Chondrocyte (in vitro differentiated cells): ENCODE results near the gene GAS7. TPM values are rescaled to one million over a fixed set of nuclear protein-coding genes. Genes with fewer than 3 reads are reported as not detected.

Experiments used
- DNase-seq: peaks from one replicate; pipeline ENCODE4 v3.0.0; 2021; ENCODE audit warnings: mixed read lengths, low spot score
- H3K27ac Mint-ChIP-seq: one replicate; pipeline ENCODE4 v1.8.0; 2021; ENCODE audit warnings: mild to moderate bottlenecking, moderate library complexity, mixed read lengths; ENCODE audit not compliant: unreplicated experiment
- H3K27me3 Mint-ChIP-seq: 2 replicates; pipeline ENCODE4 v1.8.0; 2021; ENCODE audit warnings: low read depth, mixed read lengths
- H3K36me3 Mint-ChIP-seq: 2 replicates; pipeline ENCODE4 v1.8.0; 2021; ENCODE audit warnings: low read depth, mixed read lengths
- H3K4me1 Mint-ChIP-seq: 2 replicates; pipeline ENCODE4 v1.8.0; 2021; ENCODE audit warnings: low read depth, mild to moderate bottlenecking, mixed read lengths
- H3K4me3 Mint-ChIP-seq: one replicate; pipeline ENCODE4 v1.8.0; 2021; ENCODE audit warnings: mild to moderate bottlenecking, moderate library complexity, mixed read lengths; ENCODE audit not compliant: unreplicated experiment
- H3K9me3 Mint-ChIP-seq: 2 replicates; pipeline ENCODE4 v1.8.0; 2021; ENCODE audit warnings: low read depth, mixed read lengths
- CTCF ChIP-seq: fragments of 200-600 bp; sonication (generic); IDR thresholded peaks from 2 replicates; pipeline ENCODE4 v1.5.0; 2021; ENCODE audit warnings: antibody characterized with exemption, mild to moderate bottlenecking, moderate library complexity
- total RNA-seq: library from RNA; stranded (reverse); gene quantifications from 3 replicates; pipeline ENCODE4 v1.2.1, GENCODE V29; 2021

GAS7 gene
- total RNA-seq, 1 donor from 2014 or later = 6.9 TPM

DNA sequence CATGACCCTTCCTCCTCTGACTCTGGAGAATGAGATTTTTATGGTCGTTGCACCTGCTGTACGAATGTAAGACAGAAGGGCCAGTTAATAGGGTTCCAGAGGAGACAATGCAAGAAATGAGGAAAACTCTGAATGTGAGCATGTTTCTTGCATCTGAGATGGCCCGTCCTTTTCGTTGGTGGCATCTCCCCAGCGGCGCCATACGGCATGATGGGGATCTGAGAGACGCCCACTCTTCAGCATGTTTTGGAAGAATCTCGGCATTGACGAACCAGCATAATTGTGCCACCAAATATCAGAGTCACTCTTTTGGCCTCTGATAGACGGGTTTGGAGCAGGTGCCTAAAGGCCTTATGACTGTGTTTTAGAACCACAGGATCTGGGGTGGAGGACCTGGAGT is 166.8 kb downstream of the GAS7 start:
- no peak for TF ChIP-seq CTCF
- H3K36me3 Mint-ChIP-seq = no peaks in the 10 kb centered on the region
- no peaks in the 10 kb centered on the region for H3K9me3 Mint-ChIP-seq
- H3K4me3 Mint-ChIP-seq = no peak overlapping the region
- no peaks in the 10 kb centered on the region for H3K27me3 Mint-ChIP-seq
- H3K4me1 Mint-ChIP-seq = peaks cover 15% of the 10 kb centered on the region
- DNase-seq = no peak
- H3K27ac Mint-ChIP-seq = no peak overlapping the region

GRCh38 chr17:10031127-10031526 is 167.3 kb downstream of the GAS7 start:
- Mint-ChIP-seq H3K36me3 (no peaks in the 10 kb centered on the region), H3K4me1 (peaks cover 15% of the 10 kb centered on the region), H3K27me3 (no peaks in the 10 kb centered on the region), H3K4me3 (no peak overlapping the region), H3K9me3 (no peaks in the 10 kb centered on the region), H3K27ac (no peak overlapping the region)
- TF ChIP-seq CTCF = no peak
- no peak for DNase-seq

DNA sequence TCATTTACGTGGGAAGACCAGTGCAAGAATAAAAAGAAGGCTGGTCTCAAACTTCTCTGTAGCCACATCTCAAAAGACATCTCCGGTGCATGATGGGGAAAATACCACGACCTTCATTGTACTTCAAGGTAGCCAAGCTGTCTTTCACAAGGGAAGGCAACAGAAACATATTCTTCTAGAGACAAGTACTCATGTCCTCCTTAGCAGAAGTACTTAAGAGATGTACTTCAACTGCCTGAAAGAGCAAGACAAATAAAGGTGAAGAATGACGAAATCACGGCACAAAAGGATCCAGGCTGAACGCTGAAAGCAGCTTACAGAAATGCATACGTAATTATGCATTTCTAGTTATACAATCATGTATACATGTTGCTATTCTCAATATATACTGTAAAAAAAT is 169.3 kb downstream of the GAS7 start:
- DNase-seq = no peak
- Mint-ChIP-seq H3K36me3 (no peaks in the 10 kb centered on the region), H3K27me3 (peaks cover 1% of the 10 kb centered on the region), H3K4me3 (no peak overlapping the region), H3K27ac (no peak overlapping the region), H3K4me1 (peaks cover 15% of the 10 kb centered on the region), H3K9me3 (no peaks in the 10 kb centered on the region)
- no peak for TF ChIP-seq CTCF

- Mint-ChIP-seq H3K36me3 (no peaks in the 10 kb centered on the region), H3K27ac (no peak overlapping the region), H3K4me3 (no peak overlapping the region), H3K4me1 (peaks cover 4% of the 10 kb centered on the region), H3K9me3 (no peaks in the 10 kb centered on the region), H3K27me3 (peaks cover 1% of the 10 kb centered on the region)
- DNase-seq = no peak
- no peak for TF ChIP-seq CTCF
Observed at GRCh38 chr17:10025976-10026901, 172.2 kb downstream of the GAS7 start.

GRCh38 chr17:10025224-10025623 is 173.2 kb downstream of the GAS7 start:
- no peak for TF ChIP-seq CTCF

More at GRCh38 chr17:10025224-10025623, 173.2 kb downstream of the GAS7 start:
- Mint-ChIP-seq H3K27ac (no peak overlapping the region), H3K4me3 (no peak overlapping the region), H3K9me3 (no peaks in the 10 kb centered on the region), H3K27me3 (peaks cover 1% of the 10 kb centered on the region), H3K4me1 (peaks cover 8% of the 10 kb centered on the region), H3K36me3 (no peaks in the 10 kb centered on the region)
- no peak for DNase-seq
